GM21526 (cell line): ENCODE data around the gene RNASE7.

ENCODE experiments used
- ATAC-seq: cut with Tn5 transposase; IDR thresholded peaks from one replicate; pipeline ENCODE4 v1.9.1; 2021; ENCODE audit warnings: moderate library complexity; ENCODE audit not compliant: unreplicated experiment, low FRiP score

The RNASE7 gene

DNA sequence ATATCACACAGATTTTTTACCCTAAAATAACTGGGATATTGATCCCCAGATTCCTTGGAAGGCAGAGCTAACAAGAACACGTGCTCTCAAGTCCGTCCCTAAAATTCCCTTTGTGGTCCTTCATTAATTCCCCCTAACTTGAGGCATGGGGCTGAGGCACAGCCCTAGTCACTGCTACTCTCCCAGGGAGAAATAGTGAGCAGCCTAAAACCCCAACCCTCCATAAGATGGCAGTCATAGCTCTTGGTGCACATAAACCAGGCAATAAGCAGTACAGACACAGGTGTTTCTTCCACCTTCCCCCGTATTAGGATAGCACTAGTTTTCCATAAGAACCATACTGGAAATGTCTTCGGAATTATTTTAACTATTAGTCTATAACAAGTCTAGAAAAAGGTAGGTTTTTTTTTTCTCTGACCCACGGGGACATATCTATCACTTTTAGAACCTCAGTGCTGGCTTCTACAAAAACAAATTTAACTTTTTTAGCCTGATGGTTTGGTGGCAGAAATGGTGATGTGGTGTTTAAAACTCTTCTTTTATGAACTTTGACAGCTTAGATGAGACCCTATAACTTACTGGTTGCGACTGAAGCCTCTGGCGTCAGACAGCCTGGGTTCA lies 24.8 kb downstream of the RNASE7 start:
- ATAC-seq, result no peak

GRCh38 chr14:21068521-21069387 lies 26.6 kb downstream of the RNASE7 start:
- ATAC-seq, result no peak

- ATAC-seq, result no peak
Measured at GRCh38 chr14:21069388-21070082, 27.4 kb downstream of the RNASE7 start.

DNA sequence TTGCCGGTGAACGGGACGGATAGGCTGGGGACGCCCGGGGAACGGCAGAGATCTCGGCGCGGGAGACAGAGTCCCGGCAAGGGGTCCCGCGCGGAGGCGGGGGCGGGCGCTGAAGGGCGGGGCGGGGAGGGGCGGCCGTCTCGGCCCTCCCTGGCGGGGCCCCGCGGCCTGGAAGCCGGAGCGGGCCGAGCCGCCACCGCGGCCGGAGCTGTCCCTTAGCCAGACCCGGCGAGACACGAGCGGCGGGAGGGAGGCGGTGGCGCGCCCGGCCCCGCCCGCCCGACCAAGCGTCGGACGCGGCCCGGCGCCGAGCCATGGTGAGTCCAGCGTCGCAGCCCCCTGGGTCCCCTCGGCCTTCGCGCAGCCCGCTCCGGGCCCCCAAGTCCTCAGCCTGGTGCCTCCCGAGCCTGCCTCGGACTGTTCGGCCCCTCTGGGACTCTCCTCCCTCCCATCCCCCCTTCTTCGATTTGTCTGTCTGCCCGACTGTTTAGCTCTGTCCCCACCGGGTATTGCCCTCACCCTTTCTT lies 28.0 kb downstream of the RNASE7 start, which contains the start of gene ARHGEF40:
Gene ARHGEF40 (plus strand): TSS at position 222 of the 527 bp plus-strand sequence. CDS start 93 bp downstream, at position 315.
- ATAC-seq, result no peak

DNA sequence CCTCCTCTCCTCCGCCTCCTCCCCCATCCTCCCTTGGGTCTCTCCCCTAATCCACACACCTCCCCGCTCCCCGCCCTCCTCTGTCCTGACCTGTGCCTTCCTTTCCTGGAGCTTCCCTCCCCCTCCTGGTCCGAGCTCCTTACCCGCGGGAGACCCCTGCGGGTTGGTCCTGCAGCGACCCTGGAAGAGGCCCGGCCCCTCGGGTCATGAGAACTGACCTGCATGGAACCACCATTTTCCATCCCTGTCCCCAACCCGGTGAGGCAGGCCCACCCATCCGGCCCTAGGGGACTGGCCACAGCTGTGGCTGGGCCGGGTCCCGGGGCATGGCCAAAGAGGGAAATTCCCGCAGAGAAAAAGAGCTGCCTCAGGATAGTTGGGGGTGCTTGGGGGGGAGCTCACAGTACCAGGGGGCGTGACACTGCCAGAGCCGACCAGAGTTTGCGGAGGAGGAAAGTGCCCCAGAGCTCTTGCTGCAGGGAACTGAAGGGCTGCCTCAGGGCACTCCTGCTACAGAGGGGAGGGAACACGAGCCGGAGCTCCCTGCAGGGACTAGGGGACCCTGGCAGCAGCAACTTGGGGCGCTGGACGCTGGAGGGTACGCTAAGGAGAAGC lies 28.6 kb downstream of the RNASE7 start:
- no peak for ATAC-seq

- peak; percentile 67 for ATAC-seq
Measured at GRCh38 chr14:21071225-21072030, 29.3 kb downstream of the RNASE7 start.

- no peak for ATAC-seq
Measured at GRCh38 chr14:21072031-21072473, 29.9 kb downstream of the RNASE7 start.

DNA sequence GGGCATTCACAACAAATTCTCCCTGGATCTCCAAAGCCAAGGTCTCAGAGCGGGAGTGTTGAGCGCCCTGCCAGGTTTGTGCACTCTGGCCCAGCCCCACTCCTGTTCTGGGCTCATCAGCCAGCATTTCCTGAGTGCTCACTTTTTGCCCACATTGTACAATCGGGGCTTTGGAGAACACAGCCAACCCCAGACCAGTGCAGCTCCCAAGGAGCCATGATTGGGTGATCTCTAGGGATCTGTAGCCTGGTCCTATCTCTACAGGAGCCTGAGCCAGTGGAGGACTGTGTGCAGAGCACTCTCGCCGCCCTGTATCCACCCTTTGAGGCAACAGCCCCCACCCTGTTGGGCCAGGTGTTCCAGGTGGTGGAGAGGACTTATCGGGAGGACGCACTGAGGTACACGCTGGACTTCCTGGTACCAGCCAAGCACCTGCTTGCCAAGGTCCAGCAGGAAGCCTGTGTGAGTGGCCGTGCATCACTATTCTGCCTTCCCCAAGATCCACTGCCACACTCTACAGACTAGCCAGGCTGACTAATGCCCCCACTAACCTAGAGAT lies 30.7 kb downstream of the RNASE7 start:
- no peak for ATAC-seq

- ATAC-seq, result no peak
Measured at GRCh38 chr14:21073921-21074320, 31.8 kb downstream of the RNASE7 start.

DNA sequence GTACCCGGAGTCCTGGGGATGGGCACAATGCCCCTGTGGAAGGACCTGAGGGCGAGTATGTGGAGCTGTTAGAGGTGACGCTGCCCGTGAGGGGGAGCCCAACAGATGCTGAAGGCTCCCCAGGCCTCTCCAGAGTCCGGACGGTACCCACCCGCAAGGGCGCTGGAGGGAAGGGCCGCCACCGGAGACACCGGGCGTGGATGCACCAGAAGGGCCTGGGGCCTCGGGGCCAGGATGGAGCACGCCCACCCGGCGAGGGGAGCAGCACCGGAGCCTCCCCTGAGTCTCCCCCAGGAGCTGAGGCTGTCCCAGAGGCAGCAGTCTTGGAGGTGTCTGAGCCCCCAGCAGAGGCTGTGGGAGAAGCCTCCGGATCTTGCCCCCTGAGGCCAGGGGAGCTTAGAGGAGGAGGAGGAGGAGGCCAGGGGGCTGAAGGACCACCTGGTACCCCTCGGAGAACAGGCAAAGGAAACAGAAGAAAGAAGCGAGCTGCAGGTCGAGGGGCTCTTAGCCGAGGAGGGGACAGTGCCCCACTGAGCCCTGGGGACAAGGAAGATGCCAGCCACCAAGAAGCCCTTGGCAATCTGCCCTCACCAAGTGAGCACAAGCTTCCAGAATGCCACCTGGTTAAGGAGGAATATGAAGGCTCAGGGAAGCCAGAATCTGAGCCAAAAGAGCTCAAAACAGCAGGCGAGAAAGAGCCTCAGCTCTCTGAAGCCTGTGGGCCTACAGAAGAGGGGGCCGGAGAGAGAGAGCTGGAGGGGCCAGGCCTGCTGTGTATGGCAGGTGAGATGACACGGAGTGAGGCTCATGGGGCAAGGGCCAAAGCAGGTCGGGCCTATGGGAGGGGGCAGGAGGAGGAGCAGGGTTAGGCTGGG lies 32.5 kb downstream of the RNASE7 start:
- ATAC-seq, result no peak

GRCh38 chr14:21075719-21076437 lies 33.7 kb downstream of the RNASE7 start:
- no peak for ATAC-seq

- ATAC-seq, result no peak
Measured at GRCh38 chr14:21077672-21078071, 35.5 kb downstream of the RNASE7 start.

- no peak for ATAC-seq
Measured at GRCh38 chr14:21078287-21078686, 36.1 kb downstream of the RNASE7 start.

GRCh38 chr14:21078726-21079125 lies 36.6 kb downstream of the RNASE7 start:
- no peak for ATAC-seq

GRCh38 chr14:21081521-21082142 lies 39.5 kb downstream of the RNASE7 start:
- no peak for ATAC-seq

- no peak for ATAC-seq
Measured at GRCh38 chr14:21083565-21084325, 41.6 kb downstream of the RNASE7 start.

DNA sequence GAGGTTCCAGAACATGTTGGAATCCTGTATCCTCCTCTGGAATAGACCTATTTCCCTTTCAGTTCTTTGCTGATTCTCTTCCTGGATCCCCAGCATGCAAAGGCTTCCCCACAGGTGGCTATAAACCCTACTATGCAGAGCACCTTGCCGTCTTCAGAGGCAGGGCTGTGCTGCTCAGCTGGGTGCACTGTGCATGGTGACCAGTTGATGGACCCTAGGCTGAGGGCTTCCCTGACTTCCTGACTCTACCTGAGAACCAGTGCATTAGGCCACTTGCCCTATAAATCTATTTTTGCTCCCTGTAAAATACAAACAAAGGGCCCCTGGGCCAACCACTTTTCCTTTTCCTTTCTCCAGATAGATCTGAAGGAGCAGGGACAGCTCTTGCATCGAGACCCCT lies 42.2 kb downstream of the RNASE7 start:
- no peak for ATAC-seq
